Measurements from ENCODE around the gene ZNF683.
A peak's percentile ranks its signal among the peaks of the same experiment; 100 is the strongest.
"Not testable (repeated sequence)": the region's sequence is repeated elsewhere in the genome, so short reads cannot be mapped to it uniquely, and the experiment has no call there.

Gene ZNF683

GRCh38 chr1:26372611-26373010 lies at the start of gene ZNF683:
Gene ZNF683 (minus strand): TSS chr1:26372750. CDS start chr1:26368571, 4,179 bp downstream.
- not testable (repeated sequence) for H3K9ac ChIP-seq (ENCODE audit: low read depth, low read length); H3K4me2 ChIP-seq (ENCODE audit: insufficient read depth, low read length); H3K4me3 ChIP-seq (ENCODE audit: low read depth in 1 of 2, low read length in 2 of 2); H3K27me3 ChIP-seq (ENCODE audit: insufficient read depth, low read length, poor library complexity); DNase-seq; ATAC-seq (ENCODE audit: insufficient read depth, low read depth); H3K36me3 ChIP-seq (ENCODE audit: insufficient read depth, low read length); H2AFZ ChIP-seq (ENCODE audit: low read depth, low read length); H3K79me2 ChIP-seq (ENCODE audit: insufficient read depth, low read length); H4K20me1 ChIP-seq (ENCODE audit: insufficient read depth, low read length); H3K9me3 ChIP-seq (ENCODE audit: insufficient read depth, low read length, severe bottlenecking); H3K27ac ChIP-seq (ENCODE audit: low read length)
- H3K4me1 ChIP-seq (ENCODE audit: insufficient read depth, low read length), result peaks cover 11% of the 10 kb centered on the region

DNA sequence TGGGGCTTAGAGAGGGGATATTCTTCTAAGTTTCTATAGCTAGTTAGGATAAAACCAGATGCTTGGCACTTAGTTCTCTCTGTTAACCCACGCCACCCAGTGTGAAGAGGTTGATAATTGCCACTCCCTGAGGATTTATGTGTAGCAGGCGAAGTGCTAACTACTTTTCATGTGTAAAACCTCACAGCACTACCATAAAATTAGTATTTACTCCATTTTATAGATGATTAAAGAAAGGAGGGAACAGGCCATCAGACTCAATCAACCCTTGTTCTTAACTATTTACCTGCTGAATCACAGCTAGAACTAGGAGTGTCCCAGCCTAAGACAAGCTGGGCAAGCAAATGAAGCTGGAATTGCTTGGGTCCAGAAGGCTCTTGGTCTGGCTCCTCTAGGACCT lies 46.9 kb upstream of the ZNF683 start:
- no peak for ATAC-seq (ENCODE audit: insufficient read depth, low read depth)
- H3K27me3 ChIP-seq (ENCODE audit: insufficient read depth, low read length, poor library complexity), result no peaks in the 10 kb centered on the region
- no peaks in the 10 kb centered on the region for H3K4me1 ChIP-seq (ENCODE audit: insufficient read depth, low read length)
- H4K20me1 ChIP-seq (ENCODE audit: insufficient read depth, low read length), result no peaks in the 10 kb centered on the region; the same call in 1 of the 2 replicates
- TF ChIP-seq EZH2 (IDR thresholded peaks at IDR 0.05; ENCODE audit: borderline replicate concordance, low read depth, low read length, severe bottlenecking), result no peak
- DNase-seq, result no peak
- H3K9ac ChIP-seq (ENCODE audit: low read depth, low read length), result no peak overlapping the region
- no peaks in the 10 kb centered on the region for H3K9me3 ChIP-seq (ENCODE audit: insufficient read depth, low read length, severe bottlenecking)
- H2AFZ ChIP-seq (ENCODE audit: low read depth, low read length), result no peak overlapping the region
- no peak overlapping the region for H3K4me2 ChIP-seq (ENCODE audit: insufficient read depth, low read length)
- no peak overlapping the region for H3K27ac ChIP-seq (ENCODE audit: low read length)
- no peak overlapping the region for H3K4me3 ChIP-seq (ENCODE audit: low read depth in 1 of 2, low read length in 2 of 2)
- H3K36me3 ChIP-seq (ENCODE audit: insufficient read depth, low read length), result no peaks in the 10 kb centered on the region
- no peaks in the 10 kb centered on the region for H3K79me2 ChIP-seq (ENCODE audit: insufficient read depth, low read length)

DNA sequence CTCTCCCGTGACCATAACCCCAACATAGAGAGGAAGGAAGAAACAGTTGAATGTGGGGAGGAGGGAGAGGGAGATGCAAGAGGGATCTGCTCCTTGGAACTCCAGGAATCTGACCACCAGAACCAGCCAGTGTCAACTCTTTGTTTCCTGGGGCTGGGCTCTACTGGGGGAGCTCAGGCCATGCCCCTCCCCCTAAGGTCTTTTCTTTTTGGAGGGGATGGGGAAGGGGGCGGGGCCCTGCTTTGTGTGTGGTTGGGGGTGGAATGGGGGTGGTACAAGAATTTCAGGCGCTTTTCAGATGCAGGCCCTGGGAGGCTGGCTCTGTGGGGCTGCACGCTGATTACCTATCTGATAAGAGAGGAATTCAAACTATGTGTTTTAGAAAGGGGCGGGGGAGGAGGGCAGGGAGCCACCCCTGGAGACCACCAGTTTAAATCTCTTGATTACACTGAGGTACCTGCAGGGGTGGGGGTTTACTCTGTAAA lies 46.4 kb upstream of the ZNF683 start:
- no peaks in the 10 kb centered on the region for H3K79me2 ChIP-seq (ENCODE audit: insufficient read depth, low read length)
- H3K9ac ChIP-seq (ENCODE audit: low read depth, low read length), result no peak overlapping the region
- ATAC-seq (ENCODE audit: insufficient read depth, low read depth) (no peak), DNase-seq (no peak)
- no peaks in the 10 kb centered on the region for H3K27me3 ChIP-seq (ENCODE audit: insufficient read depth, low read length, poor library complexity)
- no peak overlapping the region for H3K27ac ChIP-seq (ENCODE audit: low read length)
- no peak overlapping the region for H3K4me2 ChIP-seq (ENCODE audit: insufficient read depth, low read length)
- H3K9me3 ChIP-seq (ENCODE audit: insufficient read depth, low read length, severe bottlenecking), result no peaks in the 10 kb centered on the region
- H4K20me1 ChIP-seq (ENCODE audit: insufficient read depth, low read length), result no peaks in the 10 kb centered on the region; the same call in 1 of the 2 replicates
- H2AFZ ChIP-seq (ENCODE audit: low read depth, low read length), result no peak overlapping the region
- H3K36me3 ChIP-seq (ENCODE audit: insufficient read depth, low read length), result no peaks in the 10 kb centered on the region
- no peak overlapping the region for H3K4me3 ChIP-seq (ENCODE audit: low read depth in 1 of 2, low read length in 2 of 2)
- H3K4me1 ChIP-seq (ENCODE audit: insufficient read depth, low read length), result no peaks in the 10 kb centered on the region
- TF ChIP-seq CTCF (IDR thresholded peaks at IDR 0.05; ENCODE audit: borderline replicate concordance, extremely low read depth, low read length, poor library complexity, severe bottlenecking) (no peak), EZH2 (IDR thresholded peaks at IDR 0.05; ENCODE audit: borderline replicate concordance, low read depth, low read length, severe bottlenecking) (no peak)

GRCh38 chr1:26417111-26417759 lies 44.7 kb upstream of the ZNF683 start:
- H3K4me3 ChIP-seq (ENCODE audit: low read depth in 1 of 2, low read length in 2 of 2), result no peak overlapping the region
- H2AFZ ChIP-seq (ENCODE audit: low read depth, low read length), result no peak overlapping the region
- DNase-seq (peak; percentile 81), ATAC-seq (ENCODE audit: insufficient read depth, low read depth) (peak; percentile 100)
- no peak overlapping the region for H3K27ac ChIP-seq (ENCODE audit: low read length)
- H3K79me2 ChIP-seq (ENCODE audit: insufficient read depth, low read length), result no peaks in the 10 kb centered on the region
- peaks cover 5% of the 10 kb centered on the region; the same call in 1 of the 2 replicates for H4K20me1 ChIP-seq (ENCODE audit: insufficient read depth, low read length)
- no peak overlapping the region for H3K4me2 ChIP-seq (ENCODE audit: insufficient read depth, low read length)
- no peak overlapping the region for H3K9ac ChIP-seq (ENCODE audit: low read depth, low read length)
- no peaks in the 10 kb centered on the region for H3K4me1 ChIP-seq (ENCODE audit: insufficient read depth, low read length)
- peaks cover 4% of the 10 kb centered on the region for H3K27me3 ChIP-seq (ENCODE audit: insufficient read depth, low read length, poor library complexity)
- H3K36me3 ChIP-seq (ENCODE audit: insufficient read depth, low read length), result no peaks in the 10 kb centered on the region
- TF ChIP-seq EZH2 (IDR thresholded peaks at IDR 0.05; ENCODE audit: borderline replicate concordance, low read depth, low read length, severe bottlenecking), result no peak
- TF ChIP-seq CTCF (IDR thresholded peaks at IDR 0.05; ENCODE audit: borderline replicate concordance, extremely low read depth, low read length, poor library complexity, severe bottlenecking), result peak; percentile 95
- H3K9me3 ChIP-seq (ENCODE audit: insufficient read depth, low read length, severe bottlenecking), result no peaks in the 10 kb centered on the region

All from DND-41 (cell line).